ENCODE results near the gene ELAVL3.
A peak's percentile ranks its signal among the peaks of the same experiment; 100 is the strongest.
"Not testable (repeated sequence)": the region's sequence is repeated elsewhere in the genome, so short reads cannot be mapped to it uniquely, and the experiment has no call there.

The ELAVL3 gene

DNA sequence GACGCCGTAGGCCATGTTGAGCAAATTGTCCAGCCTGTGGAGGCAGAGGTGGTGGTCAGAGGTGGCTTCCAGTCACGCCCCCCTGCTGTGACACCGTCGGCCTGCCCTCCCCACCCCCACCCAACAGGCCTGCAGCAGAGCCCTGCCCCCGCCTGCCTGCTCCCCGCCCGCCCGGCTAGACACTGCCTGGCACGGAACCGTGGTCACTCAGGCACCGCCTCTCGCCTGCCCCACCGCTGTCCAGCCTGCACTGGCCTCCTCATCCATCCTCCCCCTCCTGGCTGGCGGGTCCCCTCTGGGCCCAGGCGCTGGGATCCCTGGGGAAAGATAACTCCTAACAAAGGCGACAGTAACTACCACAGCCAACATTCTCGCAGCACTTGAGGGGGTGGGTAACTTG, 23.7 kb downstream of the ELAVL3 start:
- TF ChIP-seq, protein P1, sequence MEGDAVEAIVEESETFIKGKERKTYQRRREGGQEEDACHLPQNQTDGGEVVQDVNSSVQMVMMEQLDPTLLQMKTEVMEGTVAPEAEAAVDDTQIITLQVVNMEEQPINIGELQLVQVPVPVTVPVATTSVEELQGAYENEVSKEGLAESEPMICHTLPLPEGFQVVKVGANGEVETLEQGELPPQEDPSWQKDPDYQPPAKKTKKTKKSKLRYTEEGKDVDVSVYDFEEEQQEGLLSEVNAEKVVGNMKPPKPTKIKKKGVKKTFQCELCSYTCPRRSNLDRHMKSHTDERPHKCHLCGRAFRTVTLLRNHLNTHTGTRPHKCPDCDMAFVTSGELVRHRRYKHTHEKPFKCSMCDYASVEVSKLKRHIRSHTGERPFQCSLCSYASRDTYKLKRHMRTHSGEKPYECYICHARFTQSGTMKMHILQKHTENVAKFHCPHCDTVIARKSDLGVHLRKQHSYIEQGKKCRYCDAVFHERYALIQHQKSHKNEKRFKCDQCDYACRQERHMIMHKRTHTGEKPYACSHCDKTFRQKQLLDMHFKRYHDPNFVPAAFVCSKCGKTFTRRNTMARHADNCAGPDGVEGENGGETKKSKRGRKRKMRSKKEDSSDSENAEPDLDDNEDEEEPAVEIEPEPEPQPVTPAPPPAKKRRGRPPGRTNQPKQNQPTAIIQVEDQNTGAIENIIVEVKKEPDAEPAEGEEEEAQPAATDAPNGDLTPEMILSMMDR (IDR thresholded peaks at IDR 0.05; ENCODE audit: extremely low read depth, missing control alignments) = no peak
- DNase-seq (ENCODE audit: low spot score) = no peak

DNA sequence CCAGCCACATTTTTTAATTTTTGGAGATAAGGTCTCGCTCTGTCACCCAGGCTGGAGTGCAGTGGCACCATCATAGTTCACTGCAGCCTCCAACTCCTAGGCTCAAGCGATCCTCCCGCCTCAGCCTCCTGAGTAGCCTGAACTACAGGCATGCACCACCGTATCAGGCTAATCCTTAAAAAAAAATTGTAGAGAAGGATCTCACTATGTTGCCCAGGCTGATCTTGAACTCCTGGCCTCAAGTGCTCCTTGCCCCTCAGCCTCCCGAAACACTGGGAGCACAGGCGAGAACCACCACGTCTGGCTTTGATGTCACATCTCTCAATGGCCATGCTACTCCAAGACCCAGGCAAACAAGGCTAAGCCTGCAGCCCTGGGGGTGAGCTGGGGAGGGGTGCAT, 24.2 kb downstream of the ELAVL3 start:
- DNase-seq (ENCODE audit: low spot score) = no peak
- TF ChIP-seq, protein P1 (IDR thresholded peaks at IDR 0.05; ENCODE audit: extremely low read depth, missing control alignments) = no peak

DNA sequence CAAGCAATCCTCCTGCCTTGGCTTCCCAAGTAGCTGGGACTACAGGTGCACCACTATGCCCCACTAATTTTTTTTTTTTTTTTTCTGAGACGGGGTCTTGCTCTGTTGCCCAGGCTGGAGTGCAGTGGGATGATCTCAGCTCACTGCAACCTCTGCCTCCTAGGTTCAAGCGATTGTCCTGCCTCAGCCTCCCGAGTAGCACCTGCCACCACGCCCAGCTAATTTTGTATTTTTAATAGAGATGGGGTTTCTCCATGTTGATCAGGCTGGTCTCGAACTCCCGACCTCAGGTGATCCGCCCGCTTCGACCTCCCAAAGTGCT, 25.7 kb downstream of the ELAVL3 start:
- not testable (repeated sequence) for DNase-seq (ENCODE audit: low spot score)

DNA sequence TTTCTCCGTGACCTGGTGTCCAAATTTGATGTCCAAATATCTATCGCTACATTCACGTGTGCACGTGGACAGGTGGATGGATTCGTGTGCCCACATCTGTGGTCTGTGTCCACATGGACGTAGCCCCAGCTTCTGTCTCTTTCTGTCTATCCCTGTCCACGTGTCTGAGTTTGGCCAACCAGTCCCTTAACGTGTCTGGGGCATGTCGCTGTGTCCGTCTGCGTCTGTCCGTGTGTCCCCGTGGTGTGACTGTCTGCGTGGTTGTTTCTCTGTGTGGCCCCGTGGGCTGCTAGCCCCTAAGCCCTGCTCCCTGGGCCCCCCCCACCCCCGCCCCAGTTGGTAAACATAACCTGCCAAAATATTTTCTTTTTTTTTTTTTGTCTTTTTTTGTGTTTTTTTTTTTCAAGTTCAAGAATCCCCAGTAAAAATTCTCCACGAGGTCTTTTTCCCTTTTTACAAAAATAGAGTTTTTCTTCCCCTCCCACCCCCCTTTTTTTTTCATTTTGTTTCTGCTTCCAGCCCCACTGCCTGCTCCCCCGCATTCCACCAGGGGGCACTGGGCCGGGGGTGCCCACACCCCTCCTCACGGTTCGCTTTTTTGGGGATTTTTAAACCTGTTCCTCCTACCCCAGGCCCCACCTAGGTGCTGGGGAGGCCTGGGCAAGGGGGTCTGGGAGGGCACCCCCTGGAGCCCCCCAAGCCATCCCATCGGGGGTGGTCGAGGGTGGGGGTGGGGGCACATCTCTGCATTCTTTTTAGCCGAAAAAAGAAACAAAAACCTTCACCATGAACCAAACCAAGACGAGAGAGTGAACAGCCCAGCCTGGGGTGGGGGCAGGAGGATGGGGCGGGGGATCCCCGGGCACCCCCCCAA, 27.1 kb downstream of the ELAVL3 start:
- TF ChIP-seq, protein P1 (IDR thresholded peaks at IDR 0.05; ENCODE audit: extremely low read depth, missing control alignments) = peak; percentile 43
- DNase-seq (ENCODE audit: low spot score) = peak; percentile 80

DNA sequence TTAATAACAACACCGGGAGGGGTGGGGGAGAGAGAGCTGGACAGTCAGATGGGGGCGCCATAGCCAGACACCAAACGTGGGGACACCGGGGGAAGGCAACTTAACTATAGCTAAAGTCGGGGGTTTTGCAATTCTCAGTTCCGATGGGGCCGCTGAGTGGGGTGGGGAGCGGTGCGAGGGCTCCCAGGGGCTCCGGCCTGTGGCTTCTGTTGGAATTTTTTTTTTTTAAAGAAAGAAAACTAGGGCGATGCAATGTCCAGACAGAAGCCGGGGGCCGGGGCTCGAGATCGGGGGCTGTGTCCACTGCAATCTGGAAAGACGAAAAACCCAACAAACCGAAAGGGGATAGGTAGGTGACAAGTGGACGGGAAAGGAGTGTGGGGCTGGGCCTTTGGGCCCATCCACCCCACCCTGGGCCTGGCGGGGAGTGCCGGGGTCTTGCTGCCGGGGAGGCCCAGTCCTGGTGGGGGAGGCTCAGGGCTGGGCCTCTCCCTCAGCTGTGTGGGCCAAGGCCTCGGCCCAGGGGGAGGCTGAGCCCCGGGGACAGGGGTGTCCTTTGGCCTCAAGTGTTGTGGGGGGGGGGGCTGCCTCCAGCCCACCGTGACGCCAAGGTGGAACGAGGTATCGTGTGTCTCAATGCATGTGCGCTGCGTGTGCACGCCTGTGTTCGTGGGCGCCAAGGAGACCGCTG, 28.1 kb downstream of the ELAVL3 start:
- TF ChIP-seq, protein P1 (IDR thresholded peaks at IDR 0.05; ENCODE audit: extremely low read depth, missing control alignments) = no peak
- DNase-seq (ENCODE audit: low spot score) = no peak

DNA sequence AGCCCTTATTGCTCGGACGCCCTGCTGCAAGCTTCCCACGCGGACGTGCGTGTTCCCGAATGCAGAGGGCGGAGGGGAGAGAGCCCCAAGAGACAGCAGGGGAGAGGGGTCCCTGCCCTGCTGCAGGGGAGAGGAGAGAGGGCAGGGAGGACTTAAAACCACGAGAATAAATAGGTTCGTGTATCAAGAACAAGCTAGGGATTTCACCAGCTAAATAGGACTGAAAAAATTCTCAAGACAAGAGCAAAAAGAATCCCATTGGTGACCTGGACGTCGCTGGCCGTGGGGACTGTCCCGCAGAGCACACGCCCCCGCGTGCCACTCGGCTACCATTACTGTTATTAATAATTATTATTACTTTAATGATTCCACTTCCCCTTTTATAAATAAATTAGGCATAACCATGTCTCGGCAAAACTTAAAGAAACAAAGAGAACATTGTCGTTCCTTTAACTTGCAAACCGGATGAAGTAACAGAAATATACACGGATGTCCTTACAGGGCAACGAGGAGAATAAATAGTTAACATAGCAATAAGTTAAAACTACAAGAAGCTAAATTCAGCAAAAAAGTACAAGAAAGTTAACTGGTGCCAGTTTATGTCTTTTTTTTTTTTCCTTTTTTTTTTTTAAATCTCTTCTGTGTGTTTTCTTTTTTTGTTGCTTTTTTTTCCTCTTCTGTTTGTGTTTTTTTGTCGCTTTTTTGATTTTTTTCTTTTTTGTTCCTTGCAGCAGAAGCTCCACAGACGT, 28.8 kb downstream of the ELAVL3 start:
- DNase-seq (ENCODE audit: low spot score) = peak; percentile 87
- TF ChIP-seq, protein P1 (IDR thresholded peaks at IDR 0.05; ENCODE audit: extremely low read depth, missing control alignments) = no peak

DNA sequence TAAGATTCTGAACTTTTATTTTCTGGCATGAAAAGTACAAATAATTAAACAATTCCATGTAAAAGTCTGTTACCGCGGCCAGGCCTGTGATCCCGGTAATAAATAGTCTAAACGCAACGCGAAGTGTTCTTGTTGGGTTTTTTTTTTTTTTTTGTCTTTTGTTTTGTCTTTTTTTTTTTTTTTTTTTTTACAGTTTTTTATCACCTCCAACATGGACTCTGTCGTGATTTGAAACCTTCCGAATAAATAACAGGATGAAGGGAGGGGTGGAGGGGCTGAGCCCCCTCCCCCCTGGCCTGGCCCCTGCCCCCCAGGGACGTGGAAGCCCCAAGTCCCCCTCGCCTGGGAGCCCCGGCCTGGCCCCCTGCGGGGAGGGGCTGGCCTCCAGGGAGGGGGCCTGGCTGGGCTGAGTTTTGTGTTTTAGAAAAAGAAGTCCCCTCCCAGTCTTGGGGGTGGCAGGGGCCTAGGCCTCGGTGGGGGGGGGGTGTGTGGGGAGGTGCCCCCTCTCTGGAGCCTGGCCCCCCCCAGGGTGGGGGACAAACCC, 29.4 kb downstream of the ELAVL3 start:
- TF ChIP-seq, protein P1 (IDR thresholded peaks at IDR 0.05; ENCODE audit: extremely low read depth, missing control alignments) = no peak
- no peak for DNase-seq (ENCODE audit: low spot score)
